AG09319 (cell line): ENCODE measurements around the gene SCNN1B.

Experiments used
- DNase-seq: peaks from one replicate; pipeline ENCODE4 v3.0.0-alpha.2; 2010; ENCODE audit warnings: low read depth; ENCODE audit errors: extremely low read depth
- TF ChIP-seq, protein P1 (sequence below): IDR thresholded peaks from 2 replicates; pipeline ENCODE4 v1.5.1; 2011; ENCODE audit warnings: low read depth, mild to moderate bottlenecking, inconsistent platforms, low read length, moderate library complexity

Gene SCNN1B

DNA sequence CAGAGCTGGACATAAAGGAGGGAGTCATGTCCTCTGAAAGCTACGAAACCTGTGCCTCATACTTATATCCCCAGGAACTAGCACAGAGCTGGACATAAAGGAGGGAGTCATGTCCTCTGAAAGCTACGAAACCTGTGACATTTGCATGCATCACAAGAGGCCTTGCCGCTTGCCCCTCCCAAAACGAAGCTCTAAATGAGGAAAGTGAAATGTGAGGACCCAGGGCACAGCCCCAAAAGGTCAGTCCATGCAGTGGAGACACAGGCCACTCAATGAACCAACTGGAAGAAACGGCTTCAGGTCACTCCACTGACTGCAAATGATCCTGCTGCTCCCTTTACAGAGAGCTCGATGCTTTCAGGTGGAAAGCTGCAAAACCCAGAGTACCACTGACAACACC, 112.6 kb downstream of the SCNN1B start:
- DNase-seq, result no peak
- TF ChIP-seq, protein P1, sequence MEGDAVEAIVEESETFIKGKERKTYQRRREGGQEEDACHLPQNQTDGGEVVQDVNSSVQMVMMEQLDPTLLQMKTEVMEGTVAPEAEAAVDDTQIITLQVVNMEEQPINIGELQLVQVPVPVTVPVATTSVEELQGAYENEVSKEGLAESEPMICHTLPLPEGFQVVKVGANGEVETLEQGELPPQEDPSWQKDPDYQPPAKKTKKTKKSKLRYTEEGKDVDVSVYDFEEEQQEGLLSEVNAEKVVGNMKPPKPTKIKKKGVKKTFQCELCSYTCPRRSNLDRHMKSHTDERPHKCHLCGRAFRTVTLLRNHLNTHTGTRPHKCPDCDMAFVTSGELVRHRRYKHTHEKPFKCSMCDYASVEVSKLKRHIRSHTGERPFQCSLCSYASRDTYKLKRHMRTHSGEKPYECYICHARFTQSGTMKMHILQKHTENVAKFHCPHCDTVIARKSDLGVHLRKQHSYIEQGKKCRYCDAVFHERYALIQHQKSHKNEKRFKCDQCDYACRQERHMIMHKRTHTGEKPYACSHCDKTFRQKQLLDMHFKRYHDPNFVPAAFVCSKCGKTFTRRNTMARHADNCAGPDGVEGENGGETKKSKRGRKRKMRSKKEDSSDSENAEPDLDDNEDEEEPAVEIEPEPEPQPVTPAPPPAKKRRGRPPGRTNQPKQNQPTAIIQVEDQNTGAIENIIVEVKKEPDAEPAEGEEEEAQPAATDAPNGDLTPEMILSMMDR, result no peak

DNA sequence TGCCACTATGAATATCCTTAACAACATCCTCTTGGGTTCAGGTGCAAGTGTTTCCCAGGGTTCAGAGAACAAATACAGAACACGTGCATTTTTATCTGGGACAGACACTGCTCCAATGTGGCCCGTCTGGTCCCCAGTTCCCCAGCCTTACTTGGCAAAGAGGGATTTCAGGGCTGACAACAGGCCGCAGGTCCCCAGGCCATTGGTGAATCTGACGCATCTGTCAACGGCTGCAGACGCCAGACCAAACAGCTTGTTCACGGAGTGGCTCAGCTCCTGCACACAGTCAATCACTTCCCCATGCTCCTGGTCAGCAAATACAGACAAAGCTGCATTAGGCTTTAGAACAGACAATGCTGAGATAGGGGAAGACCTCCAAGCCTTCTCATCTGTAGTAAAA, 114.7 kb downstream of the SCNN1B start:
- DNase-seq, result no peak
- TF ChIP-seq, protein P1, result no peak

DNA sequence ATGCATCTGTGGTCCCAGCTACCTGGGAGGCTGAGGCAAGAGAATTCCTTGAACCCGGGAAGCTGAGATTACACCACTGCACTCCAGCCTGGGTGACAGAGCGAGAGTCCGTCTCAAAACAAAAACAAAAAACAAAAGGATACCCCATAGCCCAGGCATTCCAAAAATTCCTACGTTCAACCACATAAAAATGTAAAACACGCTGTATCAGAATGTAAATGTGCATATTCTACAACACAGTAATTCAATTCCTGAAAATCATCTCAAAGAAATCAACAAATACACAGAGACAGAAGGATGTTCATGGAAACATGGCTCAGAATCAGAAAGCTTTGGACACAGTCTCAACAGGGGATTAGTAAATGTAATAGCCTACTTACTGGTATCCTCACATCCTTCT, 117.9 kb downstream of the SCNN1B start:
- TF ChIP-seq, protein P1, result no peak
- DNase-seq, result no peak

DNA sequence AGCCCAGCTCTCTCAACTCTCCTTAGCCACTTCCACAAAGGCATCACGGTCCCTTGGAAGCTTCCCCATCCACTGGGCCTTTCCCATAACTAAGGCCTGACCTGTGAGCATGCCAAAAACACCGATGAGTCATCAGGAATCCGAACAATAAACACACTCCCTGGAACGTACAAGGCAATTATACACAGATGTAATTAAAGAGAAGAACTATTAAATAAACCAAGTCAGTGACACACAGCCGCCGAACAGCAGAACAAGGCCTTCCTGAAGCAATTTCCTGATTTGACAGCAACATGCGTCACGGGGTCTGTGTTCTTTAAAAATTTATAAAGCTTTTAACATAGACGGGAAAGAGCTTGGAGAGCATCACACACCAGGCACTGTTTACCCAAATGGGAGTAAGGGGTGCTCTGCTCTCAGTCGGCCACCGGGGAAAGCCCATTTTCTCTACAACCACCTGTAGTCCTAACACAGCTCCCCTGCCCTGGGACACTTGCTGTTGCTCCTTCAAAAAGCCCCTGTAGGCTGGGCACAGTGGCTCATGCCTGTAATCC, 121.5 kb downstream of the SCNN1B start:
- DNase-seq, result peak; percentile 95
- TF ChIP-seq, protein P1, result no peak

DNA sequence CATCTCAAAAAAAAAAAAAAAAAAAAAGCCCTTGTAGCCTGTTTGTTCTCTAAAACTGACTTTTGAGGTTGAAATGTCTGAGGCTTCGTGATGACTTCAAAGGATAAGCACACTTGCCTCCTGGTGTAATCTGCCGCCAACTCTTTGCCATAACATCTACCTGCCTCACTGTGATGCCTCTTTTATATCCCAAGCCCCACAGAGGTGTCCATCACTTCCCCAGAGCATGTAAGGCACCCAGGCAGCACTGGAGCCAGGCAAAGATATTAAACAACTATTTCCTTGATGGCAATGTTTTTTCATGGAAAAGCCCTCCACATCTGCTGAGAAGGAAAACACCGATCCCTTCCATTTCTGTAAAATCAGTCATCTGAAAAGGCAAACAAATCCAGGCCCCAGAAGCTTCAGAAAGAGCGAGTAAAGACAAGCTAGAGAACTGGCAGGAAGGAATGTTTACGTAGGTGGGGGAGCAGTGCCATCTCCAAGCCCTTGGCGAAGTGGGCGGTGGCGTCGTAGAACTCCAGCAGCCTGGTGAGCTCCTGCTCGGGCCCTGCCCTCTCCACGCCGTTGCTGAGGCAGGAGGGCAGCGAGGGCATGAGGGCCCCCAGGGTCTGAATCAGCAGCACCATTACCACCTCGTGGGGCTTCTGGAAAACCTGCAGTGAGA, 122.3 kb downstream of the SCNN1B start:
- no peak for DNase-seq
- TF ChIP-seq, protein P1, result no peak

DNA sequence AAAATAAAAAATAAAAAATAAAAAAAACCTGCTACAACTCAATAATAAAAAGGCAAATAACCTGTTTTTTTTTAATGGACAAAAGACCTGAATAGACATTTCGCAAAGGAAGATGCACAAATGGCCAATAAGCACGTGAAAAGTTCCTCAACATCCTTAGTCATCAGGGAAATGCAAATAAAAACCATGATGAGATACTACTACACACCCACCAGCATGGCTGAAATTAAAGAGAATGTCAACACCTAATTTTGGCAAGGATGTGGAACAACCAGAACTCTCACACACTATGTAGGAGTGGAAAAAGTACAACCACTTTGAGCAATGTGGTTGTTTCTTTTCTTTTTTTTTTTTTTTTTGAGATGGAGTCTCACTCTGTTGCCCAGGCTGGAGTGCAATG, 126.2 kb downstream of the SCNN1B start:
- TF ChIP-seq, protein P1, result no peak
- no peak for DNase-seq
